Gastrocnemius medialis (tissue), 4 donors: ENCODE data around the gene PLXND1. TPM values are rescaled to one million over a fixed set of nuclear protein-coding genes. Genes with fewer than 3 reads are reported as not detected.

Source experiments
- ATAC-seq, 2 donors: fragments of 150-250 bp; one replicate each; pipeline ENCODE4 v1.9.1; 2016
- DNase-seq, 2 donors: peaks; one replicate each; pipeline ENCODE4 v3.0.0-alpha.2; 2019
- H3K27ac ChIP-seq, 4 donors: fragments of 200-600 bp; sonication (generic); 1 replicate in 1 of 4; 2 replicates in 3 of 4; pipeline ENCODE4 v1.5.1; 2016 to 2018; ENCODE audit warnings: mild to moderate bottlenecking in 2 of 4, moderate library complexity in 1 of 4
- H3K27me3 ChIP-seq, 3 donors: fragments of 200-600 bp; sonication (generic) in 2 of 3; 1 replicate in 1 of 3; 2 replicates in 2 of 3; pipeline versions ENCODE4 v1.5.1 to v1.6.0; 2016 to 2019; ENCODE audit warnings: mild to moderate bottlenecking in 1 of 3, moderate library complexity in 1 of 3
- H3K36me3 ChIP-seq, 2 donors: fragments of 200-600 bp; sonication (generic) in 1 of 2; one replicate each; pipeline ENCODE4 v1.5.1; 2017 to 2018
- H3K4me1 ChIP-seq, 2 donors: fragments of 200-600 bp; sonication (generic) in 1 of 2; one replicate each; pipeline ENCODE4 v1.5.1; 2016 to 2017; ENCODE audit warnings: mild to moderate bottlenecking in 2 of 2
- H3K4me3 ChIP-seq, 4 donors: fragments of 200-600 bp; sonication (generic) in 3 of 4; 1 replicate in 1 of 4; 2 replicates in 3 of 4; pipeline ENCODE4 v1.5.1; 2016 to 2019; ENCODE audit warnings: mild to moderate bottlenecking in 2 of 4
- H3K9me3 ChIP-seq, 3 donors: fragments of 200-600 bp; sonication (generic) in 2 of 3; 1 replicate in 1 of 3; 2 replicates in 2 of 3; pipeline ENCODE4 v1.5.1; 2016 to 2019
- POLR2A ChIP-seq, 2 donors: fragments of 450-650 bp; IDR thresholded peaks; one replicate each; pipeline ENCODE4 v1.6.1; 2017; ENCODE audit warnings: antibody characterized with exemption in 2 of 2, mild to moderate bottlenecking in 2 of 2, moderate library complexity in 2 of 2
- in situ Hi-C, 4 donors: fragments of 200-750 bp; cut with MboI; loops; one replicate each; pipeline versions ENCODE4 v1.15.0 to v1.8.0; 2017; ENCODE audit warnings: low sequenced_read_pairs in 4 of 4
- intact Hi-C: fragments of 100-400 bp; cut with DNase I; formaldehyde crosslinking; loops from one replicate; pipeline ENCODE4 v1.15.1; 2023; ENCODE audit warnings: low total_unique reads
- total RNA-seq, 4 donors: library from RNA; depleted of rRNA; stranded (reverse); fragments of >200 nt; gene quantifications; one replicate each; pipeline versions ENCODE4 v1.1.0 to v1.2.3, GENCODE V29; 2016
- TF ChIP-seq, protein P1 (sequence below), 5 experiments: fragments of 450-650 bp in 3 of 5; fragments of 200-600 bp in 2 of 5; sonication (generic) in 2 of 5; IDR thresholded peaks in 4 of 5; conservative IDR thresholded peaks in 1 of 5; 1 replicate in 4 of 5; 2 replicates in 1 of 5; pipeline ENCODE4 v1.5.1; 2016 to 2019; ENCODE audit warnings: antibody characterized with exemption in 5 of 5, mild to moderate bottlenecking in 3 of 5, moderate library complexity in 3 of 5

Gene PLXND1
- total RNA-seq, 4 donors from 2014 or later = 15.7 to 70.9 (median 19.9) TPM

DNA sequence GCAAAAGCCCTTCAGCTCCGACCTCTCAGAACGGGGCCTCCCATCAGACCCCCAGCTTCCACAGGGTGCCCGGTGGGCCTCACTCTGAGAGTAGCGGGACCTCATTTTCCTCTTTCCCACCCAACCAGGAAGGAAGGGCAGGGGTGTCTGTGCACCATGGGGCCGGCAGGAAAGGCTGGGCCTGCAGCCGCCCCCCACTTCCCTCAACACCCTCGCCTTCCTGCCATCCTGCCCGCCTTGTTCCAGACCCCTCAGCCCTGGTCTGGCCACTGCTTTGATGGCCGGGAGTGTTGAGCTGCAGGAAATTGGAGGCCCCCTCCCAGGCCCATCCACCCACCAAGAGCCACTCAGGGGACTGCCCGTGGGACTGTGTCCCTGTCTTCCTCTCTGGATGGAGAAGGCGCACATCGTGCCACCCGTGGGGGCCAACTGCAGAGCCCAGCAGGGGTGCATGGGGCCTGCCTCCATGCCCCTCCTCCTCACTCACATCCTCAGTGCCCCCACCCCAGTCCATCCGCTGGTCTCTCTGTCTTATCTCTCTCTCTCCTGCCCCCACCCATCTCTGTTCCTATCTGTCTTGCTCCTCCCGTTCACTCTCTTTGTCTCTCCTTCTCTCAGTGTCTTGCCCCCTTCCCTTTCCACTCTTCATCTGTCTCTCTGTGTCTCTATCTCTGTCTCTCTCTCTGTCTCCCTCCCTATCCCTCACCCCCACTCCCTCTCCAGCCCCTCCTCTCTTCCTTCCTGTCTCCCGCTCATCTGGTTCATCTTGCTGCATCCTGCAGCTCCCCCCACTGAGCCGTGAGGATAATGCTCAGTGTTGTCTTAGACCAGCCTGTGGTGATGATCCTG, 1.8 kb upstream of the PLXND1 start:
- in situ Hi-C loops = no loop called here
- no peak for DNase-seq
- H3K27me3 ChIP-seq = peaks cover 0 to 15% (median 6%) of the 10 kb centered on the region in 3 donors
- no peak overlapping the region for H3K4me3 ChIP-seq
- no peaks in the 10 kb centered on the region for H3K9me3 ChIP-seq
- TF ChIP-seq, protein P1, sequence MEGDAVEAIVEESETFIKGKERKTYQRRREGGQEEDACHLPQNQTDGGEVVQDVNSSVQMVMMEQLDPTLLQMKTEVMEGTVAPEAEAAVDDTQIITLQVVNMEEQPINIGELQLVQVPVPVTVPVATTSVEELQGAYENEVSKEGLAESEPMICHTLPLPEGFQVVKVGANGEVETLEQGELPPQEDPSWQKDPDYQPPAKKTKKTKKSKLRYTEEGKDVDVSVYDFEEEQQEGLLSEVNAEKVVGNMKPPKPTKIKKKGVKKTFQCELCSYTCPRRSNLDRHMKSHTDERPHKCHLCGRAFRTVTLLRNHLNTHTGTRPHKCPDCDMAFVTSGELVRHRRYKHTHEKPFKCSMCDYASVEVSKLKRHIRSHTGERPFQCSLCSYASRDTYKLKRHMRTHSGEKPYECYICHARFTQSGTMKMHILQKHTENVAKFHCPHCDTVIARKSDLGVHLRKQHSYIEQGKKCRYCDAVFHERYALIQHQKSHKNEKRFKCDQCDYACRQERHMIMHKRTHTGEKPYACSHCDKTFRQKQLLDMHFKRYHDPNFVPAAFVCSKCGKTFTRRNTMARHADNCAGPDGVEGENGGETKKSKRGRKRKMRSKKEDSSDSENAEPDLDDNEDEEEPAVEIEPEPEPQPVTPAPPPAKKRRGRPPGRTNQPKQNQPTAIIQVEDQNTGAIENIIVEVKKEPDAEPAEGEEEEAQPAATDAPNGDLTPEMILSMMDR (IDR thresholded peaks at IDR 0.05 in 4 of 5, conservative IDR thresholded peaks at IDR 0.05 in 1 of 5) = no peak
- no peak for TF ChIP-seq POLR2A (IDR thresholded peaks at IDR 0.05)
- intact Hi-C loops = loop anchor here (5.0 kb wide), 1 partner anchor 116 kb away; no protein-coding TSS in a partner anchor
- no peaks in the 10 kb centered on the region for H3K36me3 ChIP-seq
- ATAC-seq = no peak
- H3K27ac ChIP-seq = peak overlapping the region; percentile 82 to 93 (median 86)
- H3K4me1 ChIP-seq = peaks cover 14 to 40% of the 10 kb centered on the region in 2 donors

DNA sequence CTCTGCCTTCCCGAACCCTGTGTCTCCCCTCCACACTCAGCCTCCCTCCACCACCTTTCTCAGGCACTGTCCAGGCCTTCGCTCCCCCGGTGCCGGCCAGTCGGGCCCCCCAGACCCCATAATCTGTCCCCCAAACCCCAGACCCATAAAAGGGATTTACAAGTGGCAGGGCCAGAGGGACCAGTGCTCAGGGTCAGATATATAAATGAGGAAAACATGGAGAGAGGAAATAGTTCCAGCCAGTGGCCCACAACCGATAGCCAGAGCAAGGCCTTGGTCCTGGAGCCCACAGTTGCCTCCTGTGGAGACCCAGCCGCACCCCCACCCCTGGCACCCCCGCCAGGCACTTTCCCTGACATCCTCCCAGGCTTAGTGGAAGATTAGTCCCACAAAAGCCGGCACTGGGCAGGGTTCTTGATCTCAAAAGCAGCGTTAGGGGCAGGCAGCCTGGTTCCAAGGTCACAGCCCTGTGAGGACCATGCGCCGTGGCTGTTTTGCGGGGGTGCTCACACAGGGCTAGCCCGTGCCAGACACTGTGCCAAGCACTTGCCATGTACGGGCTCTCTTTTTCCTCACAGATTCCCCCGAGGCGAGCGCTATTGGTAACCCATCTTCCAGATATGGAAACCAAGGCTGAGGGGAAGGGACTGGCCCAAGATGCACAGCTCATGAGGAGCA, 1.1 kb upstream of the PLXND1 start:
- peak overlapping the region; percentile 56 to 62 (median 59) for H3K4me3 ChIP-seq
- H3K27ac ChIP-seq = peak overlapping the region; percentile 82 to 93 (median 86)
- TF ChIP-seq, protein P1 (IDR thresholded peaks at IDR 0.05 in 4 of 5, conservative IDR thresholded peaks at IDR 0.05 in 1 of 5) = no peak
- no peak for TF ChIP-seq POLR2A (IDR thresholded peaks at IDR 0.05)
- intact Hi-C loops = loop anchor here (2.0 to 5.0 kb wide), 2 partner anchors 19 to 115 kb away; no protein-coding TSS in a partner anchor
- H3K36me3 ChIP-seq = no peaks in the 10 kb centered on the region
- no peaks in the 10 kb centered on the region for H3K9me3 ChIP-seq
- no peak for DNase-seq
- peaks cover 0 to 15% (median 6%) of the 10 kb centered on the region in 3 donors for H3K27me3 ChIP-seq
- H3K4me1 ChIP-seq = peaks cover 20 to 45% of the 10 kb centered on the region in 2 donors
- in situ Hi-C loops = no loop called here
- no peak for ATAC-seq

DNA sequence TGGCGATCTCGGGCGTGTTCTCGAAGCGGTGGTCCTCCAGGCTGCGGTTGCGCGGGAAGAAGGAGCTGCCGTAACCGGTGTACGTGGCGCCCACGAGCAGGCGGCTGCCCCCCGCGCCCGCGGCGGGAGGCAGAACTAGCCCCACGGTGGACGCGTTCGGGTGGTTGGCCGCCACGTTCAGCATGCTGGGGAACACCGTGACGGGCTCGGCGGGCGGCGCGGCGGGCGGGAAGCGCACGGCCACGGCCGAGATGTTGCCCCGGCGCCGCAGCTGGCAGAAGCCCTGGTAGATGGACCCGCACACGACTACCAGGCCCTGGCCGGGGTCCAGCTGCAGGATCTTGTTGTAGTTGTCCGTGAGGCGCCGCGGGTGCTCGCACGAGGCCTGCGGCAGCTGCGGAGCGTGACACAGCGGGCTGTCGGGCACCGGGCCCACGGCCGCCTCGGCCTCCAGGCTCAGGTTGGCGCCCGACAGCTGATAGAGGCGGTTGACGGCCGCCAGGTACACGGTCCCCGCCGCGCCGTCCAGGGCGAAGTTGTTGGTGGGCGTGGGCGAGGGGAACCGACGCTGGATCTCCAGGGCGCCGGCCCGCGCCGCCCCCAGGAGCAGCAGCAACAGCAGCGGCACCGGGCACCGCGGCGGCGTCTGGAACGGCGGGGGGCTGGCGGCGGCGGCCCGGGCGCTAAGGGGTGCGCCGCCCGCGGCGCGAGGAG, 397 bp downstream of the PLXND1 start:
- intact Hi-C loops = loop anchor here (2.0 to 5.0 kb wide), 2 partner anchors 21 to 114 kb away; no protein-coding TSS in a partner anchor

More for the DNA sequence above, 397 bp downstream of the PLXND1 start:
- in situ Hi-C loops = no loop called here
- no peaks in the 10 kb centered on the region for H3K9me3 ChIP-seq
- H3K4me1 ChIP-seq = peaks cover 32 to 48% of the 10 kb centered on the region in 2 donors
- peaks cover 0 to 15% (median 6%) of the 10 kb centered on the region in 3 donors for H3K27me3 ChIP-seq
- peak; percentile 7 to 17 for ATAC-seq
- H3K36me3 ChIP-seq = no peaks in the 10 kb centered on the region
- peak overlapping the region; percentile 71 to 86 (median 80) for H3K27ac ChIP-seq
- DNase-seq = no peak
- TF ChIP-seq POLR2A (IDR thresholded peaks at IDR 0.05) = no peak
- TF ChIP-seq, protein P1 (IDR thresholded peaks at IDR 0.05 in 4 of 5, conservative IDR thresholded peaks at IDR 0.05 in 1 of 5) = no peak
- H3K4me3 ChIP-seq = peak overlapping the region; percentile 56 to 66 (median 61)
